Erythroblast (primary cell): Measurements from ENCODE around the gene TSPAN32.

Source experiments
- GATA1 ChIP-seq: IDR thresholded peaks from 2 replicates; pipeline ENCODE4 v1.6.1; 2011; ENCODE audit warnings: low read depth, mild to moderate bottlenecking, control low read depth, low read length, moderate library complexity
- POLR2A ChIP-seq: IDR thresholded peaks from 2 replicates; pipeline ENCODE4 v1.6.1; 2011; ENCODE audit warnings: mild to moderate bottlenecking, low read length

GRCh38 chr11:2358754-2359442, 57.1 kb downstream of the TSPAN32 start:
- TF ChIP-seq POLR2A (no peak), GATA1 (no peak)
